Measurements from ENCODE around the gene OR13A1.
"Not testable (repeated sequence)": the region's sequence is repeated elsewhere in the genome, so short reads cannot be mapped to it uniquely, and the experiment has no call there.

Gene OR13A1

DNA sequence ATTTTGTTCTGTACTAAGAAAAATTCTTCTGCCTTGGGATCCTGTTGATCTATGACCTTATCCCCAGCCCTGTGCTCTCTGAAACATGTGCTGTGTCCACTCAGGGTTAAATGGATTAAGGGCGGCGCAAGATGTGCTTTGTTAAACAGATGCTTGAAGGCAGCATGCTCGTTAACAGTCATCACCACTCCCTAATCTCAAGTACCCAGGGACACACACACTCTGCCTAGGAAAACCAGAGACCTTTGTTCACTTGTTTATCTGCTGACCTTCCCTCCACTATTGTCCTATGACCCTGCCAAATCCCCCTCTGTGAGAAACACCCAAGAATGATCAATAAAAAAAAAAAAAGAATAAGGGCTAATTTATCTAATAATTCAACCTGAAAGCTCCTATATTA, 54.8 kb downstream of the OR13A1 start:
- H3K4me1 Mint-ChIP-seq, DNase-seq, H3K27me3 Mint-ChIP-seq, ATAC-seq, H3K9me3 Mint-ChIP-seq, H3K27ac Mint-ChIP-seq, H3K4me3 Mint-ChIP-seq: not testable (repeated sequence)

DNA sequence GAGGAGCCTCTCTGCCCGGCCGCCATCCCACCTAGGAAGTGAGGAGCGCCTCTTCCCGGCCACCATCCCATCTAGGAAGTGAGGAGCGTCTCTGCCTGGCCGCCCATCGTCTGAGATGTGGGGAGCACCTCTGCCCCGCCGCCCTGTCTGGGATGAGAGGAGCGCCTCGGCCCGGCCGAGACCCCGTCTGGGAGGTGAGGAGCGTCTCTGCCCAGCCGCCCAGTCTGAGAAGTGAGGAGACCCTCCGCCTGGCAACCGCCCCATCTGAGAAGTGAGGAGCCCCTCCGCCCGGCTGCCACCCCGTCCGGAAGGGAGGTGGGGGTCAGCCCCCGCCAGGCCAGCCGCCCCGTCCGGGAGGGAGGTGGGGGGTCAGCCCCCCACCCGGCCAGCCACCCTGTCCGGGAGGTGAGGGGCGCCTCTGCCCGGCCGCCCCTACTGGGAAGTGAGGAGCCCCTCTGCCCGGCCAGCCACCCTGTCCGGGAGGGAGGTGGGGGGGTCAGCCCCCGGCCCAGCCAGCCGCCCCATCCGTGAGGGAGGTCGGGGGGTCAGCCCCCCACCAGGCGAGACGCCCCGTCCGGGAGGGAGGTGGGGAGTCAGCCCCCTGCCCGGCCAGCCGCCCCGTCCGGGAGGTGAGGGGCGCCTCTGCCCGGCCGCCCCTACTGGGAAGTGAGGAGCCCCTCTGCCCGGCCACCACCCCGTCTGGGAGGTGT, 55.5 kb downstream of the OR13A1 start:
- not testable (repeated sequence) for H3K4me1 Mint-ChIP-seq, H3K27ac Mint-ChIP-seq, DNase-seq, H3K9me3 Mint-ChIP-seq, ATAC-seq, H3K4me3 Mint-ChIP-seq, H3K27me3 Mint-ChIP-seq

DNA sequence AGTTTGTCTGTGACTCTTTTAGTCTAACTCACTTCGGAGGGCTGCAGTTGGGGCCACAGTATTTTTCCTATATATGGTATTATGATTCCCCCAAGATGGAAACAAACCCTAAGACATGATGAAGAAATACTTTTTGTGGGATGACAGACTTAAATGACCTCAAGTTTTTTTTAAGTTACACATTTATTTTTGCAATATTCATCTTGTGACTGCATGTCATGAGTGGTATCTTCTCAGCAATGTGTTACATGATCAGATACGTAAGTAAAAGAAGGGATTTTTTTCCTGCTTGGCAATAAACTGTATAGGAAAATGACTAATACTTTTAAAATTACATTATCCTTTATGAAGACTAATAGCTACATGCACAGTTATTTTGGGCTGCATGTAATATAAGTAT, 57.8 kb downstream of the OR13A1 start:
- H3K27me3 Mint-ChIP-seq, result peaks cover 5% of the 10 kb centered on the region
- no peak for ATAC-seq
- no peak overlapping the region for H3K4me3 Mint-ChIP-seq
- no peak overlapping the region for H3K27ac Mint-ChIP-seq
- peaks cover 8% of the 10 kb centered on the region for H3K4me1 Mint-ChIP-seq
- no peak for DNase-seq
- no peaks in the 10 kb centered on the region for H3K9me3 Mint-ChIP-seq

DNA sequence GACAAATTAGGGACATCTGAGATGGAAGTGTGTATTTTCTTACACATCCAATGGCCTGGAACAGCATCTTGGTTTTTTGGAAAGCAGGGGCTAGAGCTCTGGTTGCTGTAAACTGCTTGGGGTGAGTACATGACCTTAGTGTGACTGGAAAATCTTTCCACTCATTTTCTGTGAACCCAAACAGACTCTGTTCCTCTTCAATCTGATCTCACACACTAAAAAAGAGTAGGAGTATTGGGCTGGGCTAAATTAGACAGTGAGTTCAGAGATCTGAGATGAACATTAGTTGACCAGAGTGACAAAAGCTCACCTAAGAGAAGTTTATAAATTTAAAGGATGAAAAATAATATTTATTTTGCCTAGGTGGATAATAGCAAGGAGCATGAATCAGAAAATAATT, 59.2 kb downstream of the OR13A1 start:
- peak overlapping the region in 1 of 2 donors; percentile 51 for H3K27ac Mint-ChIP-seq
- ATAC-seq, result no peak

DNA sequence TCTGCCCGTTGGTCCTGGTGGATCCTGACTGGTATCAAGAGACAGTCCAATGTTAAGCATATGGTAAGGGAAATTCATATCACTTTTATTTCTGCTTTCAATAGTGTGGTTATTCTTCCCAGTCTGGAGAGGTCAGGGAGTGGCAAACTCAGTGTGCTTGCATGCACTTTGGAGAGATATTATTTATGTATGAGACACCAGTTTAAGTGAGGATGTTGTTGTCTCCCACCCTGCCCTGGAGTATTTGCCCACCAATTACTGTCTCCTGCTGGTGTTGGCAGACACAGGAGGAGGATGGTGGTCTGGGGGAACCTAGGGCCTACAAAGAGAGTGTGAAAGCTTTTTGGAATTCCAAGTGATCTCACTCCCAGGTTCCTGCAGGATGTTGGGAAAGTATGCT, 59.7 kb downstream of the OR13A1 start:
- no peak overlapping the region for H3K27ac Mint-ChIP-seq
- DNase-seq, result no peak
- peaks cover 7% of the 10 kb centered on the region for H3K27me3 Mint-ChIP-seq
- H3K4me1 Mint-ChIP-seq, result peaks cover 14% of the 10 kb centered on the region
- ATAC-seq, result no peak
- no peak overlapping the region for H3K4me3 Mint-ChIP-seq
- no peaks in the 10 kb centered on the region for H3K9me3 Mint-ChIP-seq

More for the DNA sequence above, 59.2 kb downstream of the OR13A1 start:
- Mint-ChIP-seq H3K4me3 (no peak overlapping the region), H3K9me3 (no peaks in the 10 kb centered on the region), H3K27me3 (peaks cover 3% of the 10 kb centered on the region), H3K4me1 (peaks cover 9% of the 10 kb centered on the region)
- DNase-seq, result no peak

DNA sequence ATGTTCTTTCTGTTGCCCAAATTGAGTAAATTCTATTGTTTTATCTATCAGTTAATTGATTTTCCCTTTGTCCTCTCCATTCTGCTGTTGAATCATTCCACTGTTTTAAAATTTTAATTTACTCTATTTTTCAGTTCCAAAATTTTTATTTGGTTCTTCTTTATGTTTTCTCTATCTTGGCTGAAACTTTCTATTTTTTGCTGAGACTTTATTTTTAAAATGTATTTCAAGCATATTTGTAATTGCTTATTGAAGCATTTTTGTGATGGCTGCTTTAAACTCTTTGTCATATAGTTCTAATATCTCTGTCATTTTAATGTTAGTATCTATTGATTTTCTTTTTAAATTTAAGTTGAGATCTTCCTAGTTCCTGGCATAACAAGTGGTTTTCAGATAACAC, 60.5 kb downstream of the OR13A1 start:
- H3K4me3 Mint-ChIP-seq, result no peak overlapping the region
- H3K27me3 Mint-ChIP-seq, result peaks cover 10% of the 10 kb centered on the region
- no peak overlapping the region for H3K27ac Mint-ChIP-seq
- ATAC-seq (no peak), DNase-seq (no peak)
- peaks cover 22% of the 10 kb centered on the region for H3K4me1 Mint-ChIP-seq
- H3K9me3 Mint-ChIP-seq, result no peaks in the 10 kb centered on the region

DNA sequence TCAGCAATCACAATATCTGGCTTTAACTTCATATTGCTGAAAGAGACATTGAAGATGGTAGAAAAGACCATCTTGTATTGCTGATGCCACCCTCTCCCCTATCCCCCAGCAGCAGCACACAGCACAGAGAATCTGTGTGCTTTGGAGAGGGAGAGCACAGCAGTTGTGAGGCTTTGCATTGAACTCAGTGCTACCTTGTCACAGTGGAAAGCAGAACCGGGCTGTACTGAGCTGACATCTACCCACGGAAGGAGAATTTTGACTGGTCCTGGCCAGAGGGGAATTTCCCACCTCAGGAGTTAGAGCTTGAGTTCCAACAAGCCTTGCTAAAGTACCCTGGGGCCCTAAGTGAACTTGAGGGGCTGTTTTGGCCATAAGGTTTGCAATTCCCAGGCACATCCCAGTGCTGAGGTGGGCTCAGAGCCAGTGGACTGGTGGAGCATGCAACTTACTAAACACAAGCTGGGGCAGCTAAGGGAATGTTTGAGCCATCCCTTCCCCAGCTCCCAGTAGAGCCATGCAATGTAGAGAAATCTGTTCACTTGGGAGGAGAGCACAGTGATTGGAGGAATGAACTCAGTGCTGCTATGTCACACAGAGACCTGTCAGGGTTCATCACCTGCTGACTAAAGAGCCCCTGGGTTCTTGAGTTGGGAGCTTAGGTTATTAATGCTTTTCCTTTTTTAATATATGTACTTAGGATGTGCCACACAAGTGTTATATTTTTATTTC, 62.1 kb downstream of the OR13A1 start:
- H3K9me3 Mint-ChIP-seq, result no peaks in the 10 kb centered on the region
- peaks cover 18% of the 10 kb centered on the region for H3K27me3 Mint-ChIP-seq
- peaks cover 22% of the 10 kb centered on the region for H3K4me1 Mint-ChIP-seq
- ATAC-seq (peak; percentile 86), DNase-seq (peak in 1 of 2 donors; percentile 30)
- H3K27ac Mint-ChIP-seq, result no peak overlapping the region
- no peak overlapping the region for H3K4me3 Mint-ChIP-seq
